Tibial nerve (tissue), 4 donors: ENCODE results near the gene SEPHS1. TPM values are rescaled to one million over a fixed set of nuclear protein-coding genes. Genes with fewer than 3 reads are reported as not detected.

Experiments used
- DNase-seq, 2 donors: peaks; one replicate each; pipeline ENCODE4 v3.0.0-alpha.2; 2019; ENCODE audit warnings: low spot score in 2 of 2
- H3K27ac ChIP-seq, 4 donors: fragments of 200-600 bp; sonication (generic) in 3 of 4; one replicate each; pipeline ENCODE4 v1.5.1; 2017 to 2019; ENCODE audit warnings: mild to moderate bottlenecking in 1 of 4
- H3K27me3 ChIP-seq, 2 donors: fragments of 200-600 bp; sonication (generic) in 1 of 2; one replicate each; pipeline versions ENCODE4 v1.5.1 to v1.6.0; 2017 to 2019
- H3K36me3 ChIP-seq, 3 donors: fragments of 200-600 bp; sonication (generic); one replicate each; pipeline ENCODE4 v1.5.1; 2018 to 2019
- H3K4me1 ChIP-seq, 4 donors: fragments of 200-600 bp; sonication (generic) in 3 of 4; one replicate each; pipeline ENCODE4 v1.5.1; 2017 to 2019
- H3K4me3 ChIP-seq, 4 donors: fragments of 200-600 bp; sonication (generic) in 3 of 4; one replicate each; pipeline ENCODE4 v1.5.1; 2017 to 2019; ENCODE audit warnings: mild to moderate bottlenecking in 1 of 4, moderate library complexity in 1 of 4
- H3K9me3 ChIP-seq, 4 donors: fragments of 200-600 bp; sonication (generic) in 3 of 4; one replicate each; pipeline ENCODE4 v1.5.1; 2017 to 2019
- EP300 ChIP-seq, 2 donors: sonication (generic); formaldehyde crosslinking; IDR thresholded peaks; one replicate each; pipeline ENCODE4 v1.6.1; 2017; ENCODE audit warnings: antibody characterized with exemption in 2 of 2, mild to moderate bottlenecking in 1 of 2
- POLR2A ChIP-seq, 2 donors: fragments of 450-650 bp; IDR thresholded peaks; one replicate each; pipeline ENCODE4 v1.6.1; 2017; ENCODE audit warnings: antibody characterized with exemption in 2 of 2, mild to moderate bottlenecking in 2 of 2, moderate library complexity in 2 of 2
- WGBS, 2 donors: methylation state at CpG; one replicate each; pipeline ENCODE4 v1.1.5; 2018; 5-methylcytosine and 5-hydroxymethylcytosine counted together
- total RNA-seq, 4 donors: library from RNA; depleted of rRNA; stranded (reverse); fragments of >200 nt; gene quantifications; one replicate each; pipeline ENCODE4 v1.1.0, GENCODE V29; 2016
- TF ChIP-seq, protein P1 (sequence below), 5 experiments: fragments of 200-600 bp in 3 of 5; fragments of 450-650 bp in 2 of 5; sonication (generic) in 3 of 5; IDR thresholded peaks; one replicate each; pipeline ENCODE4 v1.5.1; 2016 to 2019; ENCODE audit warnings: antibody characterized with exemption in 5 of 5, mild to moderate bottlenecking in 3 of 5, moderate library complexity in 2 of 5

SEPHS1 gene
- total RNA-seq, 4 donors from 2014 or later: 18.0 to 28.4 (median 23.9) TPM

DNA sequence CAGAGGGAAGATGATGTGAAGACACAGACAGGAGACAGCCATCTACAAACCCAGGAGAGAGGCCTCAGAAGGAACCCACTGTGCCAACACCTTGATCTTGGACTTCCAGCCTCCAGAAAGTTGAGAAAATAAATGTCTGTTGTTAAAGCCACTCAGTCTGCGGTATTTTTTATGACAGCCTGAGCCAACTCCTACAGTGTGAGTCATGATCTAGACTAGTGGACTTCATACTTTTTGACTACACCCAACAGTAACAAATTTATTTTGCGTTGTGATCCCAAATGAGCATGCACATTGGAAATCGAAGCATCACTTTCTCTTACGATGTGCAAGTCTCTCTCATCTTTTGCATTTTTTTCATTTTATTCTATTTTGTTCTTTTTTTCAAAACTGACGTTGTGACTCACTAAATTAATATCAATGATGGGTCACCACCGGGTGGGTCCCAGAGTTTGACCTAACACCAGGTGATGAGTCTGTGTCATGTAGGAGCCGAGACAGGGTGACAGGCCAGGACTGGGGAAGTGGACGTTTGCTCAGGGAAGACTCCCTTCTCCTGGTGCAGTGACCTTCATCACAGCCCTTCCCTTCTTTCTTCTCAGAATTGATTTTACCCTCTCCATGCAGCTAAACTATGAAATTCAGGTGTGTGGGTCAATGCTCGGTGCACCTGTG lies 77.1 kb downstream of the SEPHS1 start:
- WGBS, 2 donors: 84 to 85% methylated on average over 9 of the region's 9 CpGs
- no peaks in the 10 kb centered on the region for H3K9me3 ChIP-seq
- no peaks in the 10 kb centered on the region for H3K27me3 ChIP-seq
- H3K27ac ChIP-seq: peak overlapping the region in 1 of 4 donors; percentile 63
- no peak overlapping the region for H3K4me3 ChIP-seq
- DNase-seq: no peak
- TF ChIP-seq, protein P1, sequence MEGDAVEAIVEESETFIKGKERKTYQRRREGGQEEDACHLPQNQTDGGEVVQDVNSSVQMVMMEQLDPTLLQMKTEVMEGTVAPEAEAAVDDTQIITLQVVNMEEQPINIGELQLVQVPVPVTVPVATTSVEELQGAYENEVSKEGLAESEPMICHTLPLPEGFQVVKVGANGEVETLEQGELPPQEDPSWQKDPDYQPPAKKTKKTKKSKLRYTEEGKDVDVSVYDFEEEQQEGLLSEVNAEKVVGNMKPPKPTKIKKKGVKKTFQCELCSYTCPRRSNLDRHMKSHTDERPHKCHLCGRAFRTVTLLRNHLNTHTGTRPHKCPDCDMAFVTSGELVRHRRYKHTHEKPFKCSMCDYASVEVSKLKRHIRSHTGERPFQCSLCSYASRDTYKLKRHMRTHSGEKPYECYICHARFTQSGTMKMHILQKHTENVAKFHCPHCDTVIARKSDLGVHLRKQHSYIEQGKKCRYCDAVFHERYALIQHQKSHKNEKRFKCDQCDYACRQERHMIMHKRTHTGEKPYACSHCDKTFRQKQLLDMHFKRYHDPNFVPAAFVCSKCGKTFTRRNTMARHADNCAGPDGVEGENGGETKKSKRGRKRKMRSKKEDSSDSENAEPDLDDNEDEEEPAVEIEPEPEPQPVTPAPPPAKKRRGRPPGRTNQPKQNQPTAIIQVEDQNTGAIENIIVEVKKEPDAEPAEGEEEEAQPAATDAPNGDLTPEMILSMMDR (IDR thresholded peaks at IDR 0.05): no peak
- no peak for TF ChIP-seq EP300 (IDR thresholded peaks at IDR 0.05)
- TF ChIP-seq POLR2A (IDR thresholded peaks at IDR 0.05): no peak
- H3K4me1 ChIP-seq: peaks cover 0 to 22% (median 4%) of the 10 kb centered on the region in 4 donors
- no peaks in the 10 kb centered on the region for H3K36me3 ChIP-seq

DNA sequence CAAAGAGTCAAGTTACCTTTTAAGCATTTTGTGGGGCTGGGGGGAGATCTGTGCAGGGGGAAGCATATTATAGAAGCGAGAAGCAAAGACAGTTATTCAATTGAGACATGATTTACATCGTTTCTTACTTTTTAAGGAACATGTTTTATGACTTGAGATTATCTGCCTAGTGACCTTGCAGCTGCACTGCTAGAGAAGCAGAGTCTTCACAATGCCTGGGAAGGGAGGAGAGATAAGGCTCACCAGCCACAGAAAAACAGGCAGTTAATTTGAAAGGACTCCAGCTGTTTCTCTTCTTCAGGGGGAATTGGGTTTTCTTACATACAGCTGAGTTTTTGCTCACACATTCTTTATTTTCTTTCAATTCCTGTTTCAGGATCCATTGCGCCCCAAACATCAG lies 79.3 kb downstream of the SEPHS1 start:
- no peak overlapping the region for H3K27ac ChIP-seq
- TF ChIP-seq, protein P1 (IDR thresholded peaks at IDR 0.05): no peak
- TF ChIP-seq POLR2A (IDR thresholded peaks at IDR 0.05) (no peak), EP300 (IDR thresholded peaks at IDR 0.05) (no peak)
- 45 to 46% methylated on average over 3 of the region's 3 CpGs for WGBS, 2 donors

DNA sequence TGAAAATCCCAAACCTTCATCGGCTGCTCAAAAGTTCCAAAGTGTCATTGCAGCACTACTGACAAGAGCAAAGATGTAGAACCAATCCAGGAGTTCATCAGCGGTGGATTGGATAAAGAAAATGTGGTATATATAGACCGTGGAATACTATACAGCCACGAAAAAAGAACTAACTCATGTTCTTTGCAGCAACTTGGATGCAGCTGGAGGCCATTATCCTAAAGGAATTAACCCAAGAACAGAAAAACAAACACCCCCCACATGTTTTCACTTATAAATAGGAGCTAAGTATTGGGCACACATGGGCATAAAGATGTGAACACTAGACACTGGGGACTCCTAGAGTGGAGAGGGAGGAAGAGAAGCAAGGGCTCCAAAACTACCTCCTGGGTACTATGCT lies 79.8 kb downstream of the SEPHS1 start:
- TF ChIP-seq, protein P1 (IDR thresholded peaks at IDR 0.05): no peak
- TF ChIP-seq POLR2A (IDR thresholded peaks at IDR 0.05) (no peak), EP300 (IDR thresholded peaks at IDR 0.05) (no peak)
- Histone ChIP-seq H3K36me3 (no peaks in the 10 kb centered on the region), H3K4me3 (no peak overlapping the region), H3K27ac (no peak overlapping the region), H3K27me3 (no peaks in the 10 kb centered on the region), H3K9me3 (no peaks in the 10 kb centered on the region), H3K4me1 (peaks cover 0 to 22% (median 4%) of the 10 kb centered on the region in 4 donors)
- no peak for DNase-seq
- 85% methylated on average over 4 of the region's 4 CpGs for WGBS, 2 donors

More for the DNA sequence above, 79.3 kb downstream of the SEPHS1 start:
- peaks cover 0 to 22% (median 4%) of the 10 kb centered on the region in 4 donors for H3K4me1 ChIP-seq
- H3K9me3 ChIP-seq: no peaks in the 10 kb centered on the region
- no peaks in the 10 kb centered on the region for H3K27me3 ChIP-seq
- DNase-seq: no peak
- no peaks in the 10 kb centered on the region for H3K36me3 ChIP-seq
- no peak overlapping the region for H3K4me3 ChIP-seq

Other genes starting within 250 kb of the SEPHS1 start
- gene OPTN, start 248.1 kb downstream of the SEPHS1 start, total RNA-seq: 10 to 100 TPM; 62.1 to 81.5 (median 73.7) TPM
- under 1 TPM in 1 of 4 donors, not detected in 3; 0.22 TPM for gene MCM10, start 186.7 kb downstream of the SEPHS1 start, total RNA-seq
- gene UCMA, start 113.9 kb downstream of the SEPHS1 start, total RNA-seq: not detected
- gene PHYH, start 48.2 kb downstream of the SEPHS1 start, total RNA-seq: 10 to 100 TPM; 14.1 to 40.9 (median 32.5) TPM
- gene BEND7, start 180.7 kb upstream of the SEPHS1 start, total RNA-seq: 10 to 100 TPM; 10.8 to 27.5 (median 21.5) TPM
- 10 to 100 TPM; 22.9 to 34.3 (median 32.8) TPM for gene PRPF18, start 238.7 kb upstream of the SEPHS1 start, total RNA-seq